ENCODE data around the gene PUS10.

DNA sequence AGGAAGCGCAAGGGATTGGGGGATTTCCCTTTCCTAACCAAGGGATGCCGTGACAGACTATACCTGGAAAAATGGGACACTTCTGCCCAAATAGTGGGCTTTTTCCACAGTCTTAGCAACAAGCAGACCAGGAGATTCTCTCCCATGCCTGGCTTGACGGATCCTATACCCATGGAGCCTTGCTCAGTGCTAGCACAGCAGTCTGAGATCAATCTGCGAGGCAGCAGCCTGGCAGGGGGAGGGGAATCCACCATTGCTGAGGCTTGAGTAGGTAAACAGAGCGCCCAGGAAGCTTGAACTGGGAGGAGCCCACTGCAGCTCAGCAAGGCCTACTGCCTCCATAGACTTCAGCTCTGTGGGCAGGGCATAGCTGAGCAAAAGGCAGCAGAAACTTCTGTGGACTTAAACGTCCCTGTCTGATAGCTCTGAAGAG is 3.2 kb upstream of the PUS10 start:
- no peak for TF ChIP-seq CTCF (IDR thresholded peaks at IDR 0.05)
- TF ChIP-seq POLR2A (IDR thresholded peaks at IDR 0.05) = no peak
- no peak for TF ChIP-seq POLR2AphosphoS5 (IDR thresholded peaks at IDR 0.05)
